Measurements from ENCODE around the gene CLTC.
"Not testable (repeated sequence)": the region's sequence is repeated elsewhere in the genome, so short reads cannot be mapped to it uniquely, and the experiment has no call there.

The CLTC gene

GRCh38 chr17:59634632-59635541, 15.2 kb downstream of the CLTC start:
- DNase-seq (ENCODE audit: low spot score) = no peak

- DNase-seq (ENCODE audit: low spot score) = no peak
These were observed 18.1 kb downstream of the CLTC start for GRCh38 chr17:59637611-59638310.

- DNase-seq (ENCODE audit: low spot score) = no peak
These were observed 18.9 kb downstream of the CLTC start for GRCh38 chr17:59638553-59638952.

- DNase-seq (ENCODE audit: low spot score) = no peak
These were observed 22.2 kb downstream of the CLTC start for GRCh38 chr17:59641799-59642484.

GRCh38 chr17:59642565-59642964, 22.9 kb downstream of the CLTC start:
- no peak for DNase-seq (ENCODE audit: low spot score)

GRCh38 chr17:59643159-59644140, 23.8 kb downstream of the CLTC start:
- DNase-seq (ENCODE audit: low spot score) = no peak

GRCh38 chr17:59647288-59647687, 27.6 kb downstream of the CLTC start:
- DNase-seq (ENCODE audit: low spot score) = no peak

GRCh38 chr17:59649886-59650285, 30.2 kb downstream of the CLTC start:
- DNase-seq (ENCODE audit: low spot score) = no peak

GRCh38 chr17:59650642-59651041, 30.9 kb downstream of the CLTC start:
- DNase-seq (ENCODE audit: low spot score) = no peak

GRCh38 chr17:59651346-59651745, 31.7 kb downstream of the CLTC start:
- no peak for DNase-seq (ENCODE audit: low spot score)

- DNase-seq (ENCODE audit: low spot score) = peak; percentile 7
These were observed 32.4 kb downstream of the CLTC start for GRCh38 chr17:59652119-59652518.

- DNase-seq (ENCODE audit: low spot score) = not testable (repeated sequence)
These were observed 36.9 kb downstream of the CLTC start for GRCh38 chr17:59656624-59657023.

GRCh38 chr17:59666235-59666634, 46.5 kb downstream of the CLTC start:
- DNase-seq (ENCODE audit: low spot score) = no peak

- peak; percentile 24 for DNase-seq (ENCODE audit: low spot score)
These were observed 49.1 kb downstream of the CLTC start for GRCh38 chr17:59668816-59669215.

GRCh38 chr17:59669411-59669810, 49.7 kb downstream of the CLTC start:
- DNase-seq (ENCODE audit: low spot score) = no peak

GRCh38 chr17:59669944-59670343, 50.2 kb downstream of the CLTC start:
- DNase-seq (ENCODE audit: low spot score) = no peak

- no peak for DNase-seq (ENCODE audit: low spot score)
These were observed 51.7 kb downstream of the CLTC start for GRCh38 chr17:59671386-59671785.

- no peak for DNase-seq (ENCODE audit: low spot score)
These were observed 55.5 kb downstream of the CLTC start for GRCh38 chr17:59675231-59675630.

- no peak for DNase-seq (ENCODE audit: low spot score)
These were observed 57.0 kb downstream of the CLTC start for GRCh38 chr17:59676716-59677115.

GRCh38 chr17:59678918-59679317, 59.2 kb downstream of the CLTC start:
- no peak for DNase-seq (ENCODE audit: low spot score)

- DNase-seq (ENCODE audit: low spot score) = peak; percentile 30
These were observed 60.6 kb downstream of the CLTC start for GRCh38 chr17:59680314-59680713.
